GM12878 (cell line): ENCODE measurements around the gene IFNK. TPM values are rescaled to one million over a fixed set of nuclear protein-coding genes. Genes with fewer than 3 reads are reported as not detected.

Experiments used
- ATAC-seq: fragments of 200-7000 bp; cut with Tn5 transposase; 3 replicates; pipeline ENCODE4 v1.9.1; 2020; ENCODE audit warnings: mild to moderate bottlenecking, moderate library complexity
- BruUV-seq: library from RNA; stranded (reverse); fragments of 400-500 nt; replicated peaks from 2 replicates; lab custom pipeline; 2021; lab: Mats Ljungman, UMichigan
- CTCF ChIA-PET: fragments of 300-600 bp; sonication (Branson Sonifier 250); formaldehyde crosslinking; extraction: SDS; loops from one replicate; lab custom pipeline; 2021; ENCODE audit warnings: inconsistent platforms; lab: Yijun Ruan, JAX
- POLR2A ChIA-PET: fragments of 350-600 bp; formaldehyde crosslinking; extraction: SDS; loops from one replicate; lab custom pipeline; 2021; ENCODE audit warnings: inconsistent platforms; lab: Charles Lee
- RAD21 ChIA-PET: fragments of 300-600 bp; sonication (Branson Sonifier 250); formaldehyde crosslinking; loops from one replicate; lab custom pipeline; 2023; ENCODE audit warnings: antibody characterized with exemption; ENCODE audit not compliant: unreplicated experiment; lab: Charles Lee
- SMC1A ChIA-PET: fragments of 300-600 bp; sonication (Branson Sonifier 250); formaldehyde crosslinking; loops from one replicate; lab custom pipeline; 2023; ENCODE audit not compliant: unreplicated experiment, uncharacterized antibody; lab: Charles Lee
- DNase-seq: peaks from one replicate; pipeline ENCODE4 v3.0.0-alpha.2; 2011; ENCODE audit warnings: low read depth, low spot score
- FAIRE-seq: peaks from 3 replicates; lab custom pipeline; 2011; peaks lifted over from hg19 to GRCh38; lab: Jason Lieb, UNC
- H2AFZ ChIP-seq: 2 replicates; pipeline ENCODE4 v1.6.0; 2011; ENCODE audit warnings: low read depth, low read length, control low read depth; ENCODE audit not compliant: control insufficient read depth
- H3K27ac ChIP-seq: 2 replicates; pipeline ENCODE4 v1.5.1; 2011; ENCODE audit warnings: control low read depth; ENCODE audit not compliant: control insufficient read depth, insufficient read depth
- H3K27me3 ChIP-seq, 2 experiments: replicated peaks in 1 of 2; 2 replicates each; pipeline versions ENCODE4 v1.6.0 to v1.6.1; 2011; ENCODE audit warnings: low read length in 1 of 2; ENCODE audit not compliant: control insufficient read depth in 2 of 2, insufficient read depth in 2 of 2
- H3K36me3 ChIP-seq, 2 experiments: 2 replicates each; pipeline ENCODE4 v1.5.1; 2011; ENCODE audit warnings: low read length in 1 of 2; ENCODE audit not compliant: control insufficient read depth in 2 of 2, insufficient read depth in 2 of 2
- H3K4me1 ChIP-seq: 2 replicates; pipeline ENCODE4 v1.6.1; 2011; ENCODE audit warnings: mild to moderate bottlenecking, low read length, moderate library complexity, mixed read lengths; ENCODE audit not compliant: control insufficient read depth, insufficient read depth
- H3K4me2 ChIP-seq: 2 replicates; pipeline ENCODE4 v1.6.0; 2011; ENCODE audit warnings: control low read depth; ENCODE audit not compliant: control insufficient read depth, insufficient read depth
- H3K4me3 ChIP-seq: fragments of 200-600 bp; sonication (generic); 2 replicates; pipeline ENCODE4 v1.5.1; 2016
- H3K79me2 ChIP-seq: 2 replicates; pipeline ENCODE4 v1.6.0; 2011; ENCODE audit warnings: low read length; ENCODE audit not compliant: control insufficient read depth, insufficient read depth
- H3K9ac ChIP-seq: 2 replicates; pipeline ENCODE4 v1.8.0; 2011; ENCODE audit warnings: low read length, control low read depth, mixed read lengths; ENCODE audit not compliant: control insufficient read depth, insufficient read depth
- H3K9me3 ChIP-seq: replicated peaks from 3 replicates; pipeline ENCODE4 v1.5.1; 2011; ENCODE audit warnings: mild to moderate bottlenecking, low read length; ENCODE audit not compliant: control insufficient read depth, insufficient read depth
- H4K20me1 ChIP-seq: 2 replicates; pipeline ENCODE4 v1.6.0; 2011; ENCODE audit not compliant: control insufficient read depth, insufficient read depth
- ATF7 ChIP-seq: fragments of 450-650 bp; IDR thresholded peaks from 2 replicates; pipeline ENCODE4 v1.6.1; 2016; ENCODE audit warnings: low read depth, mild to moderate bottlenecking
- BHLHE40 ChIP-seq, 2 experiments: fragments of 450-650 bp in 1 of 2; IDR thresholded peaks; 2 replicates each; pipeline ENCODE4 v1.6.1; 2011 to 2017; ENCODE audit warnings: low read depth in 2 of 2, borderline replicate concordance in 1 of 2, improper control_type of control experiment in 1 of 2, low read length in 1 of 2, mild to moderate bottlenecking in 1 of 2
- BRCA1 ChIP-seq: IDR thresholded peaks from 2 replicates; pipeline ENCODE4 v1.6.1; 2011; ENCODE audit warnings: low read depth, low read length, improper control_type of control experiment
- DPF2 ChIP-seq: fragments of 450-650 bp; IDR thresholded peaks from 2 replicates; pipeline ENCODE4 v1.6.1; 2017; ENCODE audit warnings: mild to moderate bottlenecking
- ESRRA ChIP-seq: IDR thresholded peaks from 2 replicates; pipeline ENCODE4 v1.6.1; 2012; ENCODE audit warnings: mild to moderate bottlenecking, low read length, improper control_type of control experiment
- MYC ChIP-seq: IDR thresholded peaks from 2 replicates; pipeline ENCODE4 v1.6.1; 2011; ENCODE audit warnings: mild to moderate bottlenecking, low read length, moderate library complexity, inconsistent platforms; ENCODE audit not compliant: insufficient read depth, insufficient replicate concordance, insufficient read length, severe bottlenecking
- NR2F1 ChIP-seq: fragments of 450-650 bp; conservative IDR thresholded peaks from 2 replicates; pipeline ENCODE4 v1.6.1; 2017; ENCODE audit warnings: mild to moderate bottlenecking
- PRDM15 ChIP-seq: fragments of 450-650 bp; formaldehyde crosslinking; IDR thresholded peaks from 2 replicates; pipeline ENCODE4 v1.4.0; 2020; ENCODE audit warnings: mild to moderate bottlenecking, moderate library complexity
- RCOR1 ChIP-seq: conservative IDR thresholded peaks from 2 replicates; pipeline ENCODE4 v1.6.1; 2012; ENCODE audit warnings: low read depth, low read length, improper control_type of control experiment
- SMAD1 ChIP-seq: fragments of 450-650 bp; IDR thresholded peaks from 2 replicates; pipeline ENCODE4 v1.6.1; 2018; ENCODE audit warnings: mild to moderate bottlenecking, low read depth; ENCODE audit not compliant: partially characterized antibody
- ZBTB40 ChIP-seq: fragments of 450-650 bp; IDR thresholded peaks from 2 replicates; pipeline ENCODE4 v1.6.1; 2016; ENCODE audit warnings: mild to moderate bottlenecking, moderate library complexity, borderline replicate concordance
- WGBS: methylation state at CpG from one replicate; pipeline ENCODE4 v1.1.6; 2016; ENCODE audit warnings: low lambda C conversion rate; ENCODE audit not compliant: insufficient replicate concordance, insufficient coverage; ENCODE audit errors: missing lambda C conversion rate; 5-methylcytosine and 5-hydroxymethylcytosine counted together
- in situ Hi-C: fragments of 300-500 bp; cut with MboI; formaldehyde crosslinking; loops from 9 replicates; pipeline ENCODE4 v1.14.3; 2018; ENCODE audit warnings: mixed read lengths
- intact Hi-C: fragments of 100-400 bp; cut with micrococcal nuclease; formaldehyde crosslinking; loops from one replicate; pipeline ENCODE4 v1.14.2; 2022; ENCODE audit not compliant: unreplicated experiment
- polyA plus RNA-seq, 11 experiments: library from polyadenylated mRNA; depleted of rRNA in 4 of 11; unstranded in 6 of 11; stranded (reverse) in 5 of 11; fragments of >200 nt; fragmentation: Nextera tagmentation in 4 of 11; fragmentation: Illumina TruSeq in 1 of 11; extraction: Ambion mirVana in 4 of 11; extraction: Trizol in 1 of 11; gene quantifications; 1 replicate in 1 of 11; 2 replicates in 10 of 11; pipeline versions ENCODE4 v1.2.1 to v1.2.3, GENCODE V29; 2011 to 2016; ENCODE audit warnings: inconsistent platforms in 2 of 11, missing spikeins in 2 of 11, low read depth in 1 of 11
- total RNA-seq, 4 experiments: library from RNA; depleted of rRNA in 3 of 4; stranded (reverse); fragments of >200 nt in 3 of 4; fragmentation: Illumina TruSeq in 1 of 4; extraction: Trizol in 1 of 4; gene quantifications; 2 replicates each; pipeline versions ENCODE4 v1.2.1 to v1.2.3, GENCODE V29; 2013 to 2021

The IFNK gene
- total and polyA plus RNA-seq, 10 of the 15 experiments (the other 5 are each of a cell fraction or from before 2014, with no cell fraction given): 0.06 TPM; not detected in 9

- no peak for TF ChIP-seq ESRRA
- TF ChIP-seq RCOR1: no peak
- TF ChIP-seq SMAD1: no peak
These were observed 24.1 kb downstream of the IFNK start (continued) for GRCh38 chr9:27548055-27548741.

GRCh38 chr9:27549196-27549755 is 25.2 kb downstream of the IFNK start:
- Histone ChIP-seq H3K27me3 (no peaks in the 10 kb centered on the region), H3K4me2 (no peak overlapping the region), H3K36me3 (no peaks in the 10 kb centered on the region; a peak in 1 of 4 replicates), H2AFZ (no peak overlapping the region), H3K9me3 (no peaks in the 10 kb centered on the region), H3K4me3 (no peak overlapping the region), H4K20me1 (no peaks in the 10 kb centered on the region), H3K4me1 (no peaks in the 10 kb centered on the region), H3K27ac (no peak overlapping the region), H3K79me2 (no peaks in the 10 kb centered on the region), H3K9ac (no peak overlapping the region)
- ChIA-PET CTCF (interaction anchor here (0.6 to 6.2 kb wide), 7 partner anchors 10 to 685 kb away, joined by 3 to 100 read pairs (median 9); partner anchors contain the start of gene MOB3B), SMC1A (interaction anchor here (0.7 to 5.8 kb wide), 5 partner anchors 8 to 217 kb away, joined by 3 to 91 read pairs (median 40); partner anchors contain the start of gene MOB3B), POLR2A (interaction anchor here (0.7 kb wide), 1 partner anchor 1411 kb away, joined by 3 read pairs; no protein-coding TSS in a partner anchor), RAD21 (interaction anchor here (0.7 to 5.8 kb wide), 3 partner anchors 62 to 216 kb away, joined by 3 to 85 read pairs (median 3); no protein-coding TSS in a partner anchor)
- FAIRE-seq (no peak), ATAC-seq (no peak), DNase-seq (no peak)
- in situ Hi-C loops: no loop called here
- 96% methylated on average over 4 of the region's 4 CpGs for WGBS
- intact Hi-C loops: loop anchor here (5.0 kb wide), 1 partner anchor 302 kb away; no protein-coding TSS in a partner anchor
- no TSS peak for BruUV-seq
- TF ChIP-seq BRCA1 (no peak), ATF7 (no peak), DPF2 (no peak), ZBTB40 (no peak), MYC (no peak), NR2F1 (no peak), PRDM15 (CRISPR knock-in tag) (no peak), BHLHE40 (IDR thresholded peaks at IDR 0.05; ENCODE audit: borderline replicate concordance in 1 of 2, low read depth in 2 of 2, low read length in 1 of 2) (no peak)
